ENCODE data around the gene KLRB1.
"Not testable (repeated sequence)": the region's sequence is repeated elsewhere in the genome, so short reads cannot be mapped to it uniquely, and the experiment has no call there.

The KLRB1 gene

DNA sequence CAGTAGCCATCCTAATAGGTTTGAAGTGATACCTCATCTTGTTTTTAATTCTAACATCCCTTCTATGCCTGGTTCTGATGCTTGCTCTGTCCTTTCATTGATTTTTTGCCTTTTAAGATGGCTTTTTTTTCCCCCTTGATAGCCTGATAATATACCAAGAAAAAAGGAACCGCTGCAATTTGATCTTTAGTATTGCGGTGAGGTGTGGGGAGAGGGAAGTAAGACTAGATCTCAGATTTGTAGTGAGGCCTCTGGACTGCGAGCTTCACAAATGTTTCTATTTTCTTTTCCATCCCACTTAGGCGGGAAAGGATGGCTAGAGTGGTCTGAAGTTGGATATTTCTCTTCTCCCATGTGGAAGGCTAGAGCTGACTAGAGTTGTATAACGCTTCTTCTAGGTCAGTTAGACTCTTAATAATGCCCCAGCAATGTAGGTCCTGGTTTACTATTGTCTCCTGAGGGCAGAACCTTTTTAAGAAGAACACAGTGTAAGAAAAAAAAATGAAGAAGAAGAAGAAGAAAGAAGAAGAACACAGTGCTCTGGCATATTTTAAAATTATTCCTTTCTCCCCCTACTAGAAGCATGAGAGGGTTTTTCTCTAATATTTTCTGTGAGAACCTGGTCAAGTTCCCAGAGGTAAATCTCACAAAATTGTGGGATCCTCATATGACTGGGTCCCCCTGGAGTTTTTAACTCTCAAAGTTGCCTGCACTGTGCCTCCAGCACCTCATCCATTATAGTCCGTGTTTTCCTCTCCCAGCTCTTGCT is 11.9 kb upstream of the KLRB1 start:
- no peak for DNase-seq

DNA sequence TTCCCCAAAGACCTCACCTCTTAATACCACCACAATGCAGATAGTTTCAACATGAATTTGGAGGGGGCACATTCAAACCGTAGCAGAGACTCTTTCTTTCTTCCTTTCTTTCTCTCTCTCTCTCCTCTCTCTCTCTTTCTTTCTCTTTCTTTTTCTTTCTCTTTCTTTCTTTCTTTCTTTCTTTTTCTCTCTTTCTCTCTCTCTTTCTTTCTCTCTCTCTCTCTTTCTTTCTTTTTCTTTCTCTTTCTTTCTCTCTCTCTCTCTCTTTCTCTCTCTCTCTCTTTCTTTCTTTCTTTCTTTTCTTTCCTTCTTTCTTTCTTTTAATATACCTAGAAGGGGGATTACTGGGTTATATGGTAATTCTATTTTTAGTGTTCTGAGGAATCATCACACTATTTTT is 11.2 kb upstream of the KLRB1 start:
- not testable (repeated sequence) for DNase-seq

DNA sequence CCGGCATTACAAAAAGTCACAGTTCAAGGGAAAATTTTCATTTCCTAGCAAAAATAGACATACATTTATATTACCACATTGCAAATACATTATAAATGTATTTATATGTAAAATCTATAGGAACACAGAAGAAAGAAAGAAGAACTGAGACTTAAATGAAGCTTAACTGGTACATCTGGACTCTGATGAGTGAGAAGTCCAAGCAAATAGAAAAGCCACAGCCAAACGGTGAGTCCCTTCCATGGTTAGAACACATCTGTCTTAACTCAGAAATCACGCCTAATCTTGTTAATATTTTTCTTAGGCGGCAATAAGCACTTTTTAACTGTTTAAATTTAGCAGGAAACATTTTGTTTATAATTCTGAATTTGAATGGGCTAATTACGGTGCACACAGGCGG is 9.4 kb upstream of the KLRB1 start:
- no peak for DNase-seq

DNA sequence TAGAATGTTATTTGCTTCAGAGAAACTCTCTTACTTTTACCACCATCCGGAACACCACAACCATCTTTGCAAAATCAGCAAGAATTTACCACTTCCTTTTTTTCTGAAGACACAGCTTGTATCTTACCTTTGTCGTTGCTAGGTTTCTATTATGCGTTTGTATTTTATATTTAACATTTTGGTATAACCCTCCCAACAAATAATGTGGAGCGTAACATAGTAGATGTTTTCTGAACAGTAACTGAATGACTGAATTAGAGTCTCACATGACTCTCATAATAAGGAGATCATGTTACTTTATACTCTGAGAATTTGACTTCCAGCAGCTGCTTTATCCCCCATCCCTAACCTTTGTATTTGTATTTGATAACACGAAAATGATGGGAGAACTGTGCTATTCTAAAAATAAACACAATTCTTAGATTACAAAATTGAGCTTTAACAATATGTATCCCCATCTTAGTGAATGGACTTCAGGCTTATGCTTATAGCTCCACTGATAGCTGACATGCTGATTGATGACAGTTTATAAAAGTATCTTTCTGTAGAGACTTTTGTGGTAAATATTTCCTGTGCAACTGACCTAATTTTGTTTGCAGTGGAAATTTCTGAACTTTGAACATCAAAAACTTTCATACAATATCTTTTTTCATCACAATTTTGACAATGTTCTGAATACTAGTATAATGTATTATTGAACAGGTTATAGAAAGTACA is 7.9 kb upstream of the KLRB1 start:
- DNase-seq: no peak

DNA sequence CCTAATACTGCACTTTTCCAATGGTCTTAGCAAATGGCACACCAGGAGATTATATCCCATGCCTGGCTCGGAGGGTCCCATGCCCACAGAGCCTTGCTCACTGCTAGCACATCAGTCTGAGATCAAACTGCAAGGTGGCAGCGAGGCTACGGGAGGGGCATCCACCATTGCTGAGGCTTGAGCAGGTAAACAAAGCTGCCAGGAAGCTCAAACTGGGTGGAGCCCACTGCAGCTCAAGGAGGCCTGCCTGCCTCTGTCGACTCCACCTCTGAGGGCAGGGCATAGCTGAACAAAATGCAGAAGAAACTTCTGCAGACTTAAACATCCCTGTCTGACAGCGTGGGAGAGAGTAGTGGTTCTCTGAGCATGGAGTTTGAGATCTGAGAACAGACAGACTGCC is 2.9 kb upstream of the KLRB1 start:
- DNase-seq: not testable (repeated sequence)

DNA sequence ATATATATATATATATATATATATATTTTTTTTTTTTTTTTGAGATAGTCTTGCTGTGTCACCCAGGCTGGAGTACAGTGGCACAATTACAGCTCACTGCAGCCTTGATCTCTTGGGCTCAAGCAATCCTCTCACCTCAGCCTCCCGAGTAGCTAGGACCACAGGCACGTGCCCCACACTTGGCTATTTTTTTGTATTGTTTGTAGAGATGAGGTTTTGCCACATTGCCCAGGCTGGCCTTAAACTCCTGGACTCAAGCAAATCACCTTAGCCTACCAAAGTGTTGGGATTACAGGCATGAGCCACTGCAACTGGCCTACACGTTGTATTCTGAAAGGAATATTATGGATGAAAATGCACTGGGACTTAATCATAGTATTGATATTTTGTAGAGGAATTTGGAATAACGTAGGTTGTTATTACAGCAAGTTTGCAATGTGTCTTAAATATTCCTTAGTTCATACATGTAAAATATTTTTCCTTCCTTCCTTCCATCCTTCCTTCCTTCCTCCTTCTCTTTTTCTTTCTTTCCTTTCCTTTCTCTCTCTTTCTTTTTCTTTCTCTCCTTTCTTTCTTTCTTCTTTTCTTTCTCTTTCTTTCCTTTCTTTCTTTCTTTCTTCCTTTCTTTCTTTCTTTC is 862 bp downstream of the KLRB1 start:
- DNase-seq: no peak

DNA sequence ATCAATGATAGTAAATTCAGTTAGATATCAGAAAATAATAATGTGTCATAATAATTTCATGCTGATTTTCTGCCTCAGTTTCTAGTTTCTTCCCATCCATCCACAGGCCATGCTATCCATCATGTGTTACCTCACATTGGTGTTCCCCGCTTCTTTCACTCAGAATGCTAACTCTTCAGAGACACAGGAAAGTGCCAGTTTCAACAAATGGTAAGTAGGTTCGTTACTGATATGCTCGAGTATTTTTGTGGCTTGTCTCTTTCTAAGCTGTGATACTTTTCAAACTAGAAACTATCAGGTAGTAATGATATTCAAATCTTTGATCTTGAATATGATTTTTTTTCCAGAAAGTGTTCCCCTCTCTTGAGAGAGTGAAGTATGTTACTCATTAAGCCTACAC is 1.5 kb downstream of the KLRB1 start:
- no peak for DNase-seq

DNA sequence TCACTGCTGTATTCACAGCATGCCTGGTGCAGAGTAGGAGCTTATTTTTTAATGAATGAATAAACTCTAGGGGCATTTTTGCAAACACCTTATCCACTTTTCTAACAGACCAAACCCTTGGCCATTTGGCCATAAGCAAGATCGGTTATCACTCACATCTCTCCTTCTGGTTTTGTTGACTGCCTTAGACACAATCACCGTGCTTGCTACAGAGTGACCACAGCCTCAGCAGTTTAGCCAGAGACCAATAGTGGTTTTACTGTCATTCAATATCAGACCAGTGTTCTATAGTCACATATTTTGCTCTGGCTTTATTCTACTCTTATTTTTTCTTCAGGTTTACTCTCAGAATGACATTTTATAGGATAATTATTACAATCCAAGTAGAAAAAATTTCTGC is 2.2 kb downstream of the KLRB1 start:
- no peak for DNase-seq

DNA sequence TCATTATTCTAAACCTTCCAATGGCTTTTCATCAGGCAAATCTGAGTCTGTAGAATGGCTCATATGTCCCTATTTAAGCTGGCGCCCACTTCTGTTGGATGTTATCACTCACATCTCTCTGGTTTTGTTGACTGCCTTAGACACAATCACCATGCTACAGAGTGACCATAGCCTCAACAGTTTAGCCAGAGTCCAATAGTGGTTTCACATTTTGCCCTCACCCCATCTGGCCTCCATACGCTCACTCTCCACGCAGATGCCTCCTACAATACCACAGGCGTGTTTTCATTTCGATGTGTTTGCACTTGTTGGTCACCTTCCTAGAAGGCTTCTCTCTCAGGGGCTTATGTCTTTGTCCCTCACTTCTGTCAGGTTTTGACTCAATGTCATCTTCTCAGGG is 3.4 kb downstream of the KLRB1 start:
- no peak for DNase-seq

DNA sequence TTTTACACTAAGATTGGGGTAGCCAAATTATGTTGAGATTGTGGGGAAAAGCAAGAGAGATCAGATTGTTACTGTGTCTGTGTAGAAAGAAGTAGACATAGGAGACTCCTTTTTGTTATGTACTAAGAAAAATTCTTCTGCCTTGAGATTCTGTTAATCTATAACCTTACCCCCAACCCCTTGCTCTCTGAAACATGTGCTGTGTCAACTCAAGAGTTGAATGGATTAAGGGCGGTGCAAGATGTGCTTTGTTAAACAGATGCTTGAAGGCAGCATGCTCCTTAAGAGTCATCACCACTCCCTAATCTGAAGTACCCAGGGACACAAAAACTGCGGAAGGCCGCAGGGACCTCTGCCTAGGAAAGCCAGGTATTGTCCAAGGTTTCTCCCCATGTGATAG is 7.3 kb downstream of the KLRB1 start:
- peak; percentile 34 to 69 for DNase-seq

DNA sequence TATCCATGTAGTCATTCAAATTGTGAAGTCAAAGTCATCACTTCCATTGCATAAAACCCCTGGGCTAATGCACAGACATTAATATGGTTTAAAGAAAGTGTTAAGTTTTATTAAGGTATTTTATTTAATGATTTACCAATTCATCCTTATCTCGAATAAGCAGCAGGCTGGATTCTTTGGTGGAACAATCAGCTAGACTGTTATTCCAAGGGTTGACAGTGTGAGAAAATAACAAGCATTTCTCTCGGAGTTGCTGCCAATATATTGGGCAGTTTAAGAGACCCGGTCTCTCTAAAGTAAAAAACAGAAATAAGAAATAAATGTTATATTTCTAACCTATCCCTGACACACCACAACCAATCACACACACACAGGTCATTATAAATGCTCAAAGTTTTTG is 9.4 kb downstream of the KLRB1 start:
- DNase-seq: no peak

DNA sequence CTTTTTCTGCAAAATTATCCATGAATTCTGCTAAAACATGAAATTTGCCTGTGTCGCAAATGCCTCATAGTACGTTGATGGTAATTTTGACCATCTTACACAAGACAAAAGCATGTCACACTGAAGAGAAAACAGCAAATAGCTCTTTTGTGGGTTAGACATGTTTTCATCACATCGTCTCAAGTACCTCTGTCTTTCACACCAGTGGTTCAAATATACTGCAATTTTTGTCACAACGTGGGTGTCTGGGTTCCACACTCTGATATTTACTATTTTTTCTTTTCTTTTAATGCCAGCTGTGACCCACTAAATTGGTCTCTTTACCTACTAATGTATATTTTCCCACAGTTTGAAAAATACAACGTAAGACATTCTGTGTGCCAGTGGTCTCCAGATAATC is 10.4 kb downstream of the KLRB1 start:
- no peak for DNase-seq

DNA sequence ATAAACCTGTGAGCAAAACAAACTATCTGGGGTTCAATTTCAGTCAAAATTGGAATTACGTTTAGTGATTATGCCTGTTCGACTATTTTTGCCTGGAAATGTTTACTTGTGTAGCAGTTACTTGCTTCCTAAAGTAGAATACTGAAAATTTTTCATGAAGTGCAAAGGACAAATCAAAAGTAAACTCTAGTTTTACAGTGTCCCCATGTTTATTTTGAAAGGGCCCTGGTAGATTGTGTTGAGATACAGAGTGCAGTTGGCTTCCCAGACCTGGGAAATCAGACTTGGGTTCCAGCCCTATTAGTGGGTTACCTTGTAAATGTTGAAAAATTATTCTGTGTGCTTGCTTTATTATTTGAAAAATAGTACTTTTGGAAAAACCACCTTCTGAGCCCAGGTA is 17.3 kb downstream of the KLRB1 start:
- no peak for DNase-seq

DNA sequence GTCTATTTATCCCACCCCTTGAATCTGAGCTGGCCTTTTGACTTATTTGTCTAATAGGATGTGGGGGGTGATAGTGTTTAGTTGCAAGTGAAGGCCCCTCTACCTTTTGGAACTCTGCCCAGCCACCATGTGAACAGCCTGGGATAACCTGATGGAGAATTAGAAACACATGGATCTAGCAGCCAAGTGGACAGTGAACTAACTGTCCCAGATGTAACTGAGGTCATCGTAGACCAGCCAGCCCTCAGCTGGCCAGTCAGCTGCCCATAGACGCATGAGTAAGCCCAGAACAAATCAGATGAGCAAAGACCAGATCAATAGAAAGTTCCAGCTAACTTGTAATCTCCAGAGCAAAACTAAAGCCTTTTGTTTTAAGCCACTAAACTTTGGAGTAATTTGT is 19.0 kb downstream of the KLRB1 start:
- no peak for DNase-seq

DNA sequence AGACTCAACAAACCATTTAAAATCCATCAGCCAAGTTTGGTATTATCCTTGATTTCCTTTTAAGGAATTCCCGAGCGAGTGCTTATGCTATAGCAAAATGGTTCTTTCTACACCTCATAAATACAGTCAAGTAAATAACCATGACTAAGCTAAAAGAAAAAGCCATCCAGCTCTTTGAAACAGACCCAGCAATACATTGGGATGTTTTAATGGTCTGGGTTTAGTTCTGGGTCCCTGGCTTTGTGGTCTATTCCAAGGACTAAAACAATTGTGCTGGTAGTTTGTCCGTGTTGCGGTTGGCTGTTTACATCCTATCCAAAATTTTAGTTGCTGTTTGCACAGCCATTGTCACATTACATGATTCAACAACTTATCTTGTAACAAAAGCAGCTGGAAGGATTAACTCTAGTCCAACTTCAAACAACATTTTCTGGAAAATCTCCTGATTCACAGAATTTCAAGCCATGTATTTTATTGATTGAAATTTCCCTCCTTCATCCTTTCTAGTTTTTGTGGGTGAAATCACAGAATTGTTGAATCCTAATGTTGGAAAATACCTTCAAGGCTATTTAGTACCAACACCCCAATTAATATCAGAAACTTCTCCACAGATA is 19.6 kb downstream of the KLRB1 start:
- no peak for DNase-seq

DNA sequence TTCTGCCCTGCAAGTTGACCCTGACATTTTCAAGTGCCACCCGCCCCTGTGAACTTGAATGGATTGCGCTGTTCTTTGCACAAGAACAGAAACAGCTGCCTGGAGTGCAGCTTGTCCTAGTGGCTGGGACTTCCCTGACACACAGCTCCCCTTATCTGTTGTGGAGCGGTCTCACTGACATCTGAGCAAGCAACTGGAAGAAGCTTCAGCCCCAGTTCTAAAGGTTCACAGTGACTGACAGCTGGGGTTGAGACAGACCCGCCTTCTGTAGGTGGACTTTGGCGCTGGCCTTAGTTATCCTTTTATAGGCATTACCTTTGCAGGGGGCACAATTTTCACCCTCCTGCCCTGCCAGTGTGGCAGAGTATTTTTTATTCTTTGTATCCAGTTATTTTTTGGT is 30.0 kb downstream of the KLRB1 start:
- not testable (repeated sequence) for DNase-seq

DNA sequence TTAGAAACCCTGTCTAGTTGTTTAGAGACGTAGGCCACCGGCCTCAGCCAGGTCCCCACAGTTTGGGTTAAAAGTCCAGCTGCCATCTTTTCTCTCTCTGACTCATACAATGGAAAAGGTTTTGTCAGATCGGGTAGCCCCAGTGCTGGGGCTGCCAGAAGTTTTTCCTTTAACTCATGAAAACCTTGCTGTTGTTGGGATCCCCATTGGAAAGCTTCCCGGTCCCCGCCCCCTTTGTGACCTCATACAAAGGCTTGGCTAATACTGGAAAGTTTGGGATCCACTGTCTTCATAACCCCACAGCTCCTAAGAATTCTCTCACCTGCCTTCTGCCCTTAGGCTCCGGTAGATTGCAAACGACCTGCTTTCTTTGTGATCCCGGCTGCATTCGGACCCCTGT is 40.6 kb downstream of the KLRB1 start:
- not testable (repeated sequence) for DNase-seq

DNA sequence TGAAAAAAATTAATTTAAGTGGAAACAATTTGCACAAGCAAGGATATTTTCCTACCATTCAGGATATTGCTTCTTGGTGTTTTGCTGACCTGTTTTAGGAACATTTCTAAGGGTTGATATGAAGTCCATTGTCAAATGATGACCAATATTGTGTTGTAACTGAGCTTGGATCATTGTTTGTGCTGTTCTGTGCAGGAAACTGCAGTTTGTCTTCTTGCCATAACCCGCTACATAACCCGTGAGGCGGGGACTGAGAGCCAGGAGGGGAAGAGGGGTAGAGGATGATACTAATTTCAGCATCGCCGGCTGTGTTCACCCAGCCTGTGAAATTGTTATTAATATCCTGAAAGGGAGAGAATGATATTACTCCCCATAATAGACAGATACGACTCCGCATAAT is 41.6 kb downstream of the KLRB1 start:
- not testable (repeated sequence) for DNase-seq

DNA sequence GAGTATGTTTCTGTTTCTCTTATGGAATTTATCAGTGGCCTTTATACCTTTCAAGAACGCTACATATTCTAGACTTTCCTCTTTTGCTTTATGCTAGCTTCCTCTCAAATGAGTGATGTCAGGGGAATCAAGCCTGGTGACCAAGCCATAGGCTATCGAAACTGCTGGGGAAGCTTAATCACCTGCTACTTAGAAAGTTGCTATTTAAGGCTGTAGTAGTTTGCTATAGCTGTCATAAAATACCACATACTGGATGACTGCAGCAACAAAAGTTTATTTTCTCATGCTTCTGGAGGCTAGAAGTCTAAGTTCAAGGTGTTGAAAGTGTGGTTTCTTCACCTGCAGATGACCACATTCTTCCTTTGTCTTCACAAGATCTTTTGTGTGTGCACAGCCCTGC is 43.3 kb downstream of the KLRB1 start:
- DNase-seq: not testable (repeated sequence)

DNA sequence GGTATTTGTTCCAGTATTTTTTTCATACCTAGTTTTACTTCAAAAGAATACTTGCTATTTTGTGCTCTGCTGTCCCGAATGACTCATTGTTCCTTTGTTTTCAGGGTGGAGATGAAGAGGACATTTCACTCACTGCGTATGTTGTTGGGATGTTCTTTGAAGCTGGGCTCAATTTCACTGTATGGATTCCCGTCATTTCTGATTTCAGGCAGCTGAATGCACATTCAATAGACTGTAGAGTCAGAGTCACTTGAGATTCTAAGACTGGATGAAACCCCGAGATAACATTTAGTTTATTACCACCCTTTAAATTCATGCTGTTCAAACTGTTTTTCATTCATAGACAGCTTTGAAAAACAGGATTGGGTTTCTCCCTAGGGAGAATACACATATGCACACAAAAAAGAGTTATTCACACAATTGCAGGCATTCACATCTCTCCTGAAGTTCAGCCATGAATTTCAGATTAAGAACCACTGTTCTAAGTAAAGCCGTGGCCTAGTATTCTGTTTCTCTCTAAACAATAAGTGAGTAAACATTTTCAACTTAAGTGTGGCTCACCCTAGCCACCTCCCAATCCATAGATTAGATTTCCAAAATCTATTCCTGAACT is 44.8 kb downstream of the KLRB1 start:
- not testable (repeated sequence) for DNase-seq

DNA sequence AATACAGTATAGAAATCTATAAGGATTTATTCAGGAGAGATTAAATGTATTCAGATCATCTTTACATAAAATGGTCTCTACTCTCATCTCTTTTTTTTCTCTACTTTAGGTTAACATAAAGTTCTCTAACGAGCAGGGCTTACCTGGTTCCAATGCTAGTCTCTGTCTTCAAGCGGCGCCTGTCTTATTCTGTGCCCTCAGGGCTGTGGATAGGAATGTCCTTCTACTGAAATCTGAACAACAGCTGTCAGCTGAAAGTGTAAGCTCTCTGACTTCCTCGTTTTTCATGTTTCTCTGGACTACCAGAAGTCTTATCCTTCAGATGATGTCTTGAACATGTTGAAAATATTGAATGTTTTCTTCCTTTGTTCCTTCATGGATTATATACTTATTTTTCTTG is 62.2 kb downstream of the KLRB1 start:
- DNase-seq: not testable (repeated sequence)
